ENCODE data around the gene DSCAML1. TPM values are rescaled to one million over a fixed set of nuclear protein-coding genes. Genes with fewer than 3 reads are reported as not detected.

Gene DSCAML1
- total and polyA plus RNA-seq, 10 of the 15 experiments (the other 5 are each of a cell fraction or from before 2014, with no cell fraction given) = 0.03 to 0.18 (median 0.06) TPM; not detected in 1

GRCh38 chr11:117528097-117528721, 268.8 kb downstream of the DSCAML1 start:
- DNase-seq (ENCODE audit: low read depth, low spot score) (no peak), ATAC-seq (no peak; the same call in 2 of the 3 replicates), FAIRE-seq (no peak)
- 39% methylated on average over 11 of the region's 12 CpGs for WGBS (ENCODE audit: insufficient coverage, insufficient replicate concordance, low lambda C conversion rate, missing lambda C conversion rate)
- no peak overlapping the region for H3K27ac ChIP-seq (ENCODE audit: control insufficient read depth, insufficient read depth)
- no peaks in the 10 kb centered on the region for H3K79me2 ChIP-seq (ENCODE audit: control insufficient read depth, insufficient read depth, low read length)
- H3K9ac ChIP-seq (ENCODE audit: control insufficient read depth, insufficient read depth, low read length) = no peak overlapping the region
- H3K4me1 ChIP-seq (ENCODE audit: control insufficient read depth, insufficient read depth, low read length) = no peaks in the 10 kb centered on the region
- no peak overlapping the region for H3K4me3 ChIP-seq
- TF ChIP-seq NFXL1 (IDR thresholded peaks at IDR 0.05; ENCODE audit: borderline replicate concordance) (no peak), CHD2 (IDR thresholded peaks at IDR 0.05; ENCODE audit: borderline replicate concordance, low read depth, low read length) (no peak), TAF1 (IDR thresholded peaks at IDR 0.05; ENCODE audit: borderline replicate concordance, low read depth, low read length) (no peak), BCL3 (IDR thresholded peaks at IDR 0.05; ENCODE audit: borderline replicate concordance, insufficient read depth, low read depth, low read length, poor library complexity, severe bottlenecking) (no peak), ZBTB4 (CRISPR knock-in tag; IDR thresholded peaks at IDR 0.05) (no peak), MEF2A (IDR thresholded peaks at IDR 0.05; ENCODE audit: insufficient read depth, low read depth, low read length) (no peak), EZH2 (IDR thresholded peaks at IDR 0.05; ENCODE audit: borderline replicate concordance, control insufficient read depth, low read depth, low read length) (no peak), SMAD1 (IDR thresholded peaks at IDR 0.05; ENCODE audit: low read depth, partially characterized antibody) (no peak), HDAC2 (IDR thresholded peaks at IDR 0.05) (no peak), PBX3 (IDR thresholded peaks at IDR 0.05; ENCODE audit: insufficient replicate concordance, low read depth, low read length) (no peak), HCFC1 (IDR thresholded peaks at IDR 0.05; ENCODE audit: low read length) (no peak), HDAC6 (IDR thresholded peaks at IDR 0.05; ENCODE audit: unreplicated experiment) (no peak)
- H4K20me1 ChIP-seq (ENCODE audit: control insufficient read depth, insufficient read depth) = no peaks in the 10 kb centered on the region
- POLR2A ChIA-PET = no interaction called here
- H2AFZ ChIP-seq (ENCODE audit: control insufficient read depth, low read depth, low read length) = no peak overlapping the region
- BruUV-seq (replicated peaks) = no TSS peak
- no peaks in the 10 kb centered on the region for H3K36me3 ChIP-seq (ENCODE audit: control insufficient read depth in 2 of 2, insufficient read depth in 2 of 2, low read length in 1 of 2)
- CTCF ChIA-PET = interaction anchor here (1.3 to 1.6 kb wide), 2 partner anchors 93 to 116 kb away, joined by 3 to 6 read pairs; no protein-coding TSS in a partner anchor
- intact Hi-C loops (cut with micrococcal nuclease; ENCODE audit: unreplicated experiment) = no loop called here
- no peak overlapping the region for H3K4me2 ChIP-seq (ENCODE audit: control insufficient read depth, insufficient read depth)
- in situ Hi-C loops (cut with MboI) = no loop called here
- RAD21 ChIA-PET (ENCODE audit: unreplicated experiment) = no interaction called here
- SMC1A ChIA-PET (ENCODE audit: uncharacterized antibody, unreplicated experiment) = interaction anchor here (1.1 to 1.2 kb wide), 2 partner anchors 93 to 102 kb away, joined by 3 read pairs; no protein-coding TSS in a partner anchor
- H3K27me3 ChIP-seq (replicated peaks in 1 of 2; ENCODE audit: control insufficient read depth in 2 of 2, insufficient read depth in 2 of 2, low read length in 1 of 2) = no peaks in the 10 kb centered on the region; a peak in 3 of 4 replicates
- no peaks in the 10 kb centered on the region for H3K9me3 ChIP-seq (replicated peaks; ENCODE audit: control insufficient read depth, insufficient read depth, low read length)

Measured in GM12878 (cell line).